Measurements from ENCODE around the gene KIFC1.
"Not testable (repeated sequence)": the region's sequence is repeated elsewhere in the genome, so short reads cannot be mapped to it uniquely, and the experiment has no call there.

KIFC1 gene

GRCh38 chr6:33375143-33375671, 16.4 kb upstream of the KIFC1 start:
- DNase-seq = no peak

GRCh38 chr6:33377171-33377570, 14.5 kb upstream of the KIFC1 start:
- DNase-seq = no peak

GRCh38 chr6:33379184-33379583, 12.4 kb upstream of the KIFC1 start:
- DNase-seq = not testable (repeated sequence)

- no peak for DNase-seq
Observed at GRCh38 chr6:33380272-33380981, 11.2 kb upstream of the KIFC1 start.

GRCh38 chr6:33383427-33384185, 8.0 kb upstream of the KIFC1 start:
- no peak for DNase-seq

GRCh38 chr6:33384581-33385020, 7.0 kb upstream of the KIFC1 start:
- DNase-seq = no peak

- DNase-seq = no peak
Observed at GRCh38 chr6:33390173-33390572, 1.4 kb upstream of the KIFC1 start.

- DNase-seq = no peak
Observed at GRCh38 chr6:33390767-33391277, 801 bp upstream of the KIFC1 start.

- DNase-seq = no peak
Observed at GRCh38 chr6:33391922-33392594, 435 bp downstream of the KIFC1 start.

GRCh38 chr6:33392595-33392948, 949 bp downstream of the KIFC1 start:
- DNase-seq = no peak

- DNase-seq = no peak
Observed at GRCh38 chr6:33392979-33393378, 1.4 kb downstream of the KIFC1 start.

GRCh38 chr6:33397541-33397940, 5.9 kb downstream of the KIFC1 start:
- DNase-seq = no peak

- not testable (repeated sequence) for DNase-seq
Observed at GRCh38 chr6:33398601-33399000, 7.0 kb downstream of the KIFC1 start.

GRCh38 chr6:33399881-33400280, 8.3 kb downstream of the KIFC1 start:
- not testable (repeated sequence) for DNase-seq

GRCh38 chr6:33404884-33405283, 13.3 kb downstream of the KIFC1 start:
- no peak for DNase-seq

GRCh38 chr6:33405386-33405940, 13.8 kb downstream of the KIFC1 start:
- no peak for DNase-seq

- DNase-seq = no peak
Observed at GRCh38 chr6:33406126-33406525, 14.5 kb downstream of the KIFC1 start.

GRCh38 chr6:33407132-33407718, 15.6 kb downstream of the KIFC1 start:
- DNase-seq = no peak

- DNase-seq = peak; percentile 98
Observed at GRCh38 chr6:33410050-33410710, 18.6 kb downstream of the KIFC1 start.

- peak; percentile 71 for DNase-seq
Observed at GRCh38 chr6:33410711-33411631, 19.3 kb downstream of the KIFC1 start, which contains the start of gene PHF1. Gene PHF1 (plus strand): TSS chr6:33411014. CDS start chr6:33412264, 1,250 bp downstream.

- no peak for DNase-seq
Observed at GRCh38 chr6:33411632-33412005, 20.0 kb downstream of the KIFC1 start.

All from activated T-cell treated with anti-CD3 and anti-CD28 coated beads for 4 hours (primary cell).